GM10248 (cell line): ENCODE measurements around the gene ZNF90.
A peak's percentile ranks its signal among the peaks of the same experiment; 100 is the strongest.

Experiments
- CTCF ChIA-PET: fragments of 300-600 bp; sonication (Branson Sonifier 250); formaldehyde crosslinking; extraction: SDS; loops from one replicate; lab custom pipeline; 2021; ENCODE audit warnings: antibody characterized with exemption; lab: Yijun Ruan, JAX
- POLR2A ChIA-PET: fragments of 350-650 bp; sonication (Branson Sonifier 250); formaldehyde crosslinking; extraction: SDS; loops from one replicate; lab custom pipeline; 2020; ENCODE audit warnings: antibody characterized with exemption; lab: Yijun Ruan, JAX
- DNase-seq: peaks from one replicate; pipeline ENCODE4 v3.0.0; 2012; ENCODE audit errors: extremely low spot score
- TF ChIP-seq, protein P1 (sequence below): IDR thresholded peaks from 2 replicates; pipeline ENCODE4 v1.5.1; 2012; ENCODE audit warnings: mild to moderate bottlenecking, low read depth; ENCODE audit errors: extremely low read depth, missing control alignments, control extremely low read depth

ZNF90 gene

DNA sequence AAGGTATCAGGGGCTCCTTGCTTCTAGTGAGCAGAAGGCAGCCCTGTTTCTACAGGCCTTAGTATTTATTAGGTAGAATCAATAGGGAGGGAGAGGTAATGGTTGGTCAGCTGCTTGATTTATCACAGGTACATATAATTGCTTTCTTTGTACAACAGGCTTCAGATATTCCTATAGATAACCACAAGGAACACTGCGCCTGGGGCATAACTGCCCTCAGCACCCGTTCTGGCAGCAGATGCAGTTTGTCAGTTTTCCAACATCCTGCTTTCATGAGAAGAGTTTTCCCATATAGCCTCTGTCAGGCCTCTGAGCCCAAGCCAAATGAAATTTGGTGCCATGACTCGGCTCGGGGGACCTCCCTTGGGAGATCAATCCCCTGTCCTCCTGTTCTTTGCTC is 76.8 kb downstream of the ZNF90 start:
- no peak for DNase-seq
- CTCF ChIA-PET: no interaction called here
- POLR2A ChIA-PET: no interaction called here
- TF ChIP-seq, protein P1, sequence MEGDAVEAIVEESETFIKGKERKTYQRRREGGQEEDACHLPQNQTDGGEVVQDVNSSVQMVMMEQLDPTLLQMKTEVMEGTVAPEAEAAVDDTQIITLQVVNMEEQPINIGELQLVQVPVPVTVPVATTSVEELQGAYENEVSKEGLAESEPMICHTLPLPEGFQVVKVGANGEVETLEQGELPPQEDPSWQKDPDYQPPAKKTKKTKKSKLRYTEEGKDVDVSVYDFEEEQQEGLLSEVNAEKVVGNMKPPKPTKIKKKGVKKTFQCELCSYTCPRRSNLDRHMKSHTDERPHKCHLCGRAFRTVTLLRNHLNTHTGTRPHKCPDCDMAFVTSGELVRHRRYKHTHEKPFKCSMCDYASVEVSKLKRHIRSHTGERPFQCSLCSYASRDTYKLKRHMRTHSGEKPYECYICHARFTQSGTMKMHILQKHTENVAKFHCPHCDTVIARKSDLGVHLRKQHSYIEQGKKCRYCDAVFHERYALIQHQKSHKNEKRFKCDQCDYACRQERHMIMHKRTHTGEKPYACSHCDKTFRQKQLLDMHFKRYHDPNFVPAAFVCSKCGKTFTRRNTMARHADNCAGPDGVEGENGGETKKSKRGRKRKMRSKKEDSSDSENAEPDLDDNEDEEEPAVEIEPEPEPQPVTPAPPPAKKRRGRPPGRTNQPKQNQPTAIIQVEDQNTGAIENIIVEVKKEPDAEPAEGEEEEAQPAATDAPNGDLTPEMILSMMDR: no peak

DNA sequence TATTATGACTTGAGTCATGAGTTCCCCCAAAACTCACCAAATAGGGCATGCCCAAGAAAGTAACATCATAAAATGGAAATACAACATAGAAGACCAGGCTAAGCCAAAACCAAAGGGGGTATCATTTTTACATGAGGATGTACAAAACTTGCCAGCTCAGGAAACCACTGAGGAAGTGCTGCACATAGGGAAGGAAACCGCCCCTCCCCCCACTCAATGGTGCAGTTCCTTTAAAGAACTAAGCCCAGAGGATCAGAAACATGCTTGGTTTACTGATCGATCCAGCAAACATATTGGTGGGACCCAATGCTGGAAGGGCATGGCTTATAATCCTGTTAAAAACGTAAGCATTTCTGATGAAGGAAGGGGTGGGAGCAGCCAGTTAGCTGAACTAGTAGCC is 85.0 kb downstream of the ZNF90 start:
- TF ChIP-seq, protein P1: no peak
- DNase-seq: no peak
- ChIA-PET POLR2A (no interaction called here), CTCF (no interaction called here)

DNA sequence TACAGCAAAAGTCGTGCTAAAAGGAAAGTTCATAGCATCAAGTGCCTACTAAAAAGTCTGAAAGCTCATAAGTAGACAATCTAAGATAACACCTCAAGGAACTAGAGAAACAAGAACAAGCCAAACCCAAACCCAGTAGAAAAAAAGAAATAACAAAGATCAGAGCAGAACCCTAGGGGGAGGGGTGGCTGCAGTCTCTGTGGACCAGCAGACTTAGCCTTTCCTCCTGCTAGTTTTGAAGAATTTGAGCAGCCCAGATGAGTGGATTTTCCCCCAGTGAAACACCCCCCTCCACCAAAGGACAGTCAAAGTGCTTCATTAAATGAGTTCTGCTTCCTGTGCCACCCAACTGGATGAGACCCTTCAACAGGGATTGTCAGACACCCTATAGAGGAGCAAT is 86.7 kb downstream of the ZNF90 start:
- DNase-seq: no peak
- POLR2A ChIA-PET: no interaction called here
- TF ChIP-seq, protein P1: no peak
- CTCF ChIA-PET: no interaction called here

DNA sequence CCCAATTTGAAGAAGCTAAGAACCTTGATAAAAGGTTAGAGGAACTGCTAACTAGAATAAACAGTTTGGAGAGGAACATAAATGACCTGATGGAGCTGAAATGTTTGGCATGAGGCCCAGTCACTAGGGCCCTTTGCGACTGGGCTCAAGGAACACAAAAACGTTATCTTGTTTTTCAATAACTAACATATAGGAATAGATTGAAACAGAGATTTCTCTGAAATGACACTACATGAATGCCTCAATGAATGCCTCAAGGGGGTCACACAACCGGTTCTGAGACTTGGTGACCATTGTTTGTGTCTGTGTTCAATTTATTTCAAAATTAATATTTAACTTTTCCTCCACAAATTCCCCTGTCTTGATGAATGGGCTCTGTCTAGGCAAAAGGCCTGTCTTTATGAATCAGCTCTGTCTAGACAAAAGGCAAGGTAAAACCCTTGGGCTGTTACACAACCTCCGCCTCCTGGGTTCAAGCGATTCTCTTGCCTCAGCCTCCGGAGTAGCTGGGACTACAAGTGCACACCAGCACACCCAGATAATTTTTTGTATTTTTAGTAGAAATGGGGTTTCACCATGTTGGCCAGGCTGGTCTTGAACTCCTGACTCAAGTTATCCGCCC is 88.3 kb downstream of the ZNF90 start:
- ChIA-PET CTCF (no interaction called here), POLR2A (no interaction called here)
- TF ChIP-seq, protein P1: no peak
- no peak for DNase-seq

DNA sequence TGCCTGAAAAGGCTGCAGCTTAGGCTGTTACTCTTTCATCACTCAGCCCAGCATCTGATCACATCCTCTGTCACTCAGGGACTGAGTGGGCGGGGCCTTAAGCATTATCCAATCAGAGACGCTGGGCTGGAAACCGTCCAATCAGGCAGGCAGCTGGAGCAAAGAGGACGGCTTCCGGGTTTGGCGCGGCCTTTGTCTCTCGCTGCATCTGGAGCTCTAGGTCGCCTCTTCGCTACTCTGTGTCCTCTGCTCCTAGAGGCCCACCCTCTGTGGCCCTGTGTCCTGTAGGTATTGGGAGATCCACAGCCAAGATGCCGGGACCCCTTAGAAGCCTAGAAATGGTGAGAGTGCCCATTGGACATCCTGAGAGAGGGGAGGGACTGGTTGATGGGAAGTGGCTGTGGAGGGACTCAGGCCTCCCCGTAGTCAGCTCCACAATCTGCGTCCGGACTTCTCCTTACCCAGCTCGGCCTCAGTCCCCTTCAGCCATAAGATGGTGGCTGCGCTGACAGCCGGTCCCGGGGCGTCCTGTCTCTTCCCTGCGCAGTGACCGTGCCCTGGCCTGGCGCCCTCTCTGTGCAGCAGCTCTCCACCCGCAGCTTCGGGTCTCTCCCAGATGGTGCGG is 89.3 kb downstream of the ZNF90 start, which contains the start of gene ZNF486:
Gene ZNF486 (plus strand): TSS at position 195 of the 625 bp plus-strand sequence. CDS start 117 bp downstream, at position 312.
- TF ChIP-seq, protein P1: no peak
- DNase-seq: peak; percentile 74
- ChIA-PET CTCF (interaction anchor here (1.4 kb wide), 1 partner anchor 16 kb away, joined by 4 read pairs; no protein-coding TSS in a partner anchor), POLR2A (interaction anchor here (0.6 to 0.8 kb wide), 2 partner anchors 90 to 128 kb away, joined by 3 to 6 read pairs; partner anchors contain the start of gene ZNF682)

DNA sequence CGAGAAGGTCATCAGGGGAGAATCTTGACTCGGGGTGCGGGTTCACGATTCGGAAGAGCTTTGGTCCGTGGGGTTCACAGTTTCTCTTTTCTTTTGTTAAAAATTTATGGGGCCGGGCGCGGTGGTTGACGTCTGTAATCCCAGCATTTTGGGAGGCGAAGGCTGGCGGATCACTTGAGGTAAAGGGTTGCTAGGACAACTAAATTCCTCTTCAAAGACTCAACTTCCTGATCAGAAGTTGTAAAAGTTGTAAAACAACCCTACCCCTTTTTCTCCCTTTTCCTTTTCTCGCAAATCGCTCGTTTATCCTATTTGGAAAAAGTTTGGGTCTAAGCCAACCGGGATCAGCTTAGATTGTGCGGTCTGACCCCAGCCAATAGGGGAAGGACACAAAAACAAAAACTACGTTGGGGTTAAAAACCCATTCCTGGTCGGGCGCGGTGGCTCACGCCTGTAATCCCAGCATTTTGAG is 89.9 kb downstream of the ZNF90 start:
- CTCF ChIA-PET: interaction anchor here (1.4 kb wide), 1 partner anchor 15 kb away, joined by 4 read pairs; no protein-coding TSS in a partner anchor
- TF ChIP-seq, protein P1: no peak
- no peak for DNase-seq
- POLR2A ChIA-PET: no interaction called here
